K562 (cell line): ENCODE results near the gene RFC5. TPM values are rescaled to one million over a fixed set of nuclear protein-coding genes. Genes with fewer than 3 reads are reported as not detected.

Source experiments
- CEBPG ChIP-seq, 3 experiments: fragments of 200-800 bp in 1 of 3; sonication (Bioruptor generic) in 1 of 3; sonication (generic) in 1 of 3; formaldehyde crosslinking in 1 of 3; IDR thresholded peaks in 2 of 3; conservative IDR thresholded peaks in 1 of 3; 2 replicates each; pipeline versions ENCODE4 v1.6.1 to v1.8.0; 2016 to 2022; ENCODE audit warnings: missing compliant biosample characterization in 2 of 3, missing genetic modification characterization in 2 of 3, mild to moderate bottlenecking in 1 of 3, missing genetic modification reagents in 1 of 3
- ESRRB ChIP-seq: fragments of 250-450 bp; sonication (Bioruptor Pico); IDR thresholded peaks from 2 replicates; pipeline ENCODE4 v1.5.0; 2020; ENCODE audit warnings: mild to moderate bottlenecking, moderate library complexity, borderline replicate concordance
- FOXA3 ChIP-seq, 2 experiments: fragments of 450-650 bp in 1 of 2; sonication (generic) in 1 of 2; formaldehyde crosslinking; IDR thresholded peaks in 1 of 2; conservative IDR thresholded peaks in 1 of 2; 2 replicates each; pipeline versions ENCODE4 v1.4.0 to v1.8.0; 2020 to 2022; ENCODE audit warnings: mild to moderate bottlenecking in 2 of 2, missing genetic modification reagents in 1 of 2
- MEIS2 ChIP-seq: fragments of 450-650 bp; IDR thresholded peaks from 2 replicates; pipeline ENCODE4 v1.6.1; 2014; ENCODE audit warnings: mild to moderate bottlenecking; ENCODE audit not compliant: partially characterized antibody
- MTA3 ChIP-seq: fragments of 450-650 bp; formaldehyde crosslinking; IDR thresholded peaks from 2 replicates; pipeline ENCODE4 v1.6.1; 2017; ENCODE audit warnings: mild to moderate bottlenecking, borderline replicate concordance
- PBX2 ChIP-seq, 2 experiments: IDR thresholded peaks in 1 of 2; conservative IDR thresholded peaks in 1 of 2; 2 replicates each; pipeline ENCODE4 v1.6.1; 2016; ENCODE audit warnings: low read depth in 2 of 2, mild to moderate bottlenecking in 1 of 2, missing compliant biosample characterization in 1 of 2, missing genetic modification characterization in 1 of 2, moderate library complexity in 1 of 2
- SIN3A ChIP-seq, 2 experiments: fragments of 150-350 bp in 1 of 2; IDR thresholded peaks; 2 replicates each; pipeline ENCODE4 v1.6.1; 2011 to 2016; ENCODE audit warnings: borderline replicate concordance in 2 of 2, low read depth in 2 of 2, low read length in 2 of 2, mild to moderate bottlenecking in 2 of 2, moderate library complexity in 2 of 2; ENCODE audit not compliant: control insufficient read depth in 1 of 2
- TCF3 ChIP-seq: sonication (generic); formaldehyde crosslinking; IDR thresholded peaks from 2 replicates; pipeline ENCODE4 v1.4.0; 2020; ENCODE audit warnings: mild to moderate bottlenecking, missing genetic modification reagents
- TRIM24 ChIP-seq, 2 experiments: fragments of 450-650 bp; IDR thresholded peaks; 2 replicates each; pipeline ENCODE4 v1.6.1; 2016
- VEZF1 ChIP-seq: fragments of 200-800 bp; sonication (Bioruptor generic); IDR thresholded peaks from 2 replicates; pipeline ENCODE4 v1.6.1; 2017; ENCODE audit warnings: missing genetic modification characterization, missing compliant biosample characterization
- ZBTB40 ChIP-seq, 2 experiments: fragments of 450-650 bp in 1 of 2; sonication (generic) in 1 of 2; formaldehyde crosslinking in 1 of 2; IDR thresholded peaks; 2 replicates each; pipeline versions ENCODE4 v1.7.1 to v1.9.0; 2016 to 2022; ENCODE audit warnings: inconsistent platforms in 1 of 2, mild to moderate bottlenecking in 1 of 2, missing genetic modification reagents in 1 of 2
- ZEB2 ChIP-seq: fragments of 450-650 bp; IDR thresholded peaks from 2 replicates; pipeline ENCODE4 v1.6.1; 2016
- ZNF133 ChIP-seq: fragments of 250-450 bp; sonication (Bioruptor Pico); IDR thresholded peaks from 2 replicates; pipeline ENCODE4 v1.4.0; 2020; ENCODE audit warnings: mild to moderate bottlenecking
- polyA plus RNA-seq, 8 experiments: library from polyadenylated mRNA; depleted of rRNA in 4 of 8; stranded (reverse) in 5 of 8; unstranded in 3 of 8; fragments of >200 nt; fragmentation: Nextera tagmentation in 2 of 8; fragmentation: Illumina TruSeq in 1 of 8; extraction: Ambion mirVana in 2 of 8; extraction: Trizol in 1 of 8; gene quantifications; 2 replicates each; pipeline versions ENCODE4 v1.2.1 to v1.2.3, GENCODE V29; 2011 to 2014; ENCODE audit warnings: inconsistent platforms in 1 of 8, missing spikeins in 1 of 8
- total RNA-seq, 7 experiments: library from RNA; depleted of rRNA in 6 of 7; stranded (reverse); fragments of >200 nt in 6 of 7; fragmentation: Illumina TruSeq in 2 of 7; extraction: Trizol in 2 of 7; gene quantifications; 2 replicates each; pipeline versions ENCODE4 v1.2.1 to v1.2.3, GENCODE V29; 2011 to 2021; ENCODE audit warnings: low replicate concordance in 1 of 7

The RFC5 gene
- total and polyA plus RNA-seq, 9 of the 15 experiments (the other 6 are each of a cell fraction or from before 2014, with no cell fraction given), result 61.8 to 189 (median 92.9) TPM

DNA sequence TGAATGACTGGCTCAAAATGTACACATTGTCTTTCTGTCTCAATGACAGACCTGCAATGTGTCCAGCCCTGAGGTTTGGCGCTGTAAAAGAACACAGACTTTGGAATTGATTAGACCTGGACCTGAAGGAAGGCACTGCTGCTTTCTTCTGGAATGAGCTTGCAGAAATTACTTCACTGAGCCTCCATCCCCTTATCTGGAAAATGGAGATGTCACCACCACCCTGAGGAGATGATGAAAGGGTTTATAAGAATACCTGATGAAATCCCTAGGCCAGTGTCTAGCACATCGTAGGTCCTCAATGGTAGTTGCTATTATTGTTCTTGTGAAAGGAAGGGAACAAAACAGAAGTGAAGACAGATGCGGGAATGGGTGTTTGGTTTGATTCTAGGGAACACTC, 54.1 kb downstream of the RFC5 start (continued):
- no peak for TF ChIP-seq CEBPG (CRISPR knock-in tag; IDR thresholded peaks at IDR 0.05)
- peak; percentile 88 for TF ChIP-seq CEBPG (tag; conservative IDR thresholded peaks at IDR 0.05 in 1 of 2, IDR thresholded peaks at IDR 0.05 in 1 of 2)
- no peak for TF ChIP-seq ZNF133 (CRISPR knock-in tag)
- peak; percentile 83 for TF ChIP-seq ZEB2
- TF ChIP-seq ZBTB40 (IDR thresholded peaks at IDR 0.05), result no peak
- TF ChIP-seq ZBTB40 (CRISPR knock-in tag; IDR thresholded peaks at IDR 0.05), result no peak
- TF ChIP-seq FOXA3 (CRISPR knock-in tag; conservative IDR thresholded peaks at IDR 0.05 in 1 of 2, IDR thresholded peaks at IDR 0.05 in 1 of 2), result no peak
- TF ChIP-seq SIN3A (IDR thresholded peaks at IDR 0.05; ENCODE audit: borderline replicate concordance in 2 of 2, control insufficient read depth in 1 of 2, low read depth in 2 of 2, low read length in 2 of 2), result no peak
- TF ChIP-seq PBX2 (CRISPR knock-in tag; IDR thresholded peaks at IDR 0.05; ENCODE audit: low read depth), result no peak
- TF ChIP-seq PBX2 (tag; conservative IDR thresholded peaks at IDR 0.05; ENCODE audit: low read depth), result peak; percentile 53; the same call in 1 of the 2 replicates
- no peak for TF ChIP-seq VEZF1
- peak; percentile 81 to 91; a peak in 2 of 4 replicates for TF ChIP-seq TRIM24 (IDR thresholded peaks at IDR 0.05)
- peak; percentile 71 for TF ChIP-seq MEIS2
- no peak for TF ChIP-seq ESRRB (CRISPR knock-in tag)
- no peak for TF ChIP-seq MTA3
- no peak; the same call in 1 of the 2 replicates for TF ChIP-seq TCF3 (CRISPR knock-in tag)
